ENCODE measurements around the gene RET. TPM values are rescaled to one million over a fixed set of nuclear protein-coding genes. Genes with fewer than 3 reads are reported as not detected.

The RET gene
- total RNA-seq, 2 experiments from 2014 or later, result 0.04 TPM; not detected in 1

GRCh38 chr10:43044448-43044921 lies 32.4 kb upstream of the RET start:
- ChIA-PET POLR2A (no interaction called here), CTCF (no interaction called here)

GRCh38 chr10:43044961-43045621 lies 31.8 kb upstream of the RET start:
- ChIA-PET POLR2A (no interaction called here), CTCF (no interaction called here)

GRCh38 chr10:43045631-43046287 lies 31.1 kb upstream of the RET start:
- POLR2A ChIA-PET, result no interaction called here
- CTCF ChIA-PET, result no interaction called here

GRCh38 chr10:43046288-43046991 lies 30.4 kb upstream of the RET start:
- CTCF ChIA-PET, result interaction anchor here (0.7 kb wide), 2 partner anchors 46 to 261 kb away, joined by 3 read pairs; no protein-coding TSS in a partner anchor
- POLR2A ChIA-PET, result no interaction called here

- POLR2A ChIA-PET, result no interaction called here
- CTCF ChIA-PET, result interaction anchor here (0.7 kb wide), 2 partner anchors 45 to 262 kb away, joined by 3 read pairs; no protein-coding TSS in a partner anchor
Observed at GRCh38 chr10:43047288-43047970, 29.4 kb upstream of the RET start.

- POLR2A ChIA-PET, result no interaction called here
- CTCF ChIA-PET, result no interaction called here
Observed at GRCh38 chr10:43048301-43049051, 28.4 kb upstream of the RET start.

- ChIA-PET CTCF (no interaction called here), POLR2A (no interaction called here)
Observed at GRCh38 chr10:43049081-43049551, 27.8 kb upstream of the RET start.

GRCh38 chr10:43050011-43050410 lies 26.9 kb upstream of the RET start:
- ChIA-PET CTCF (no interaction called here), POLR2A (no interaction called here)

GRCh38 chr10:43053825-43054224 lies 23.0 kb upstream of the RET start:
- CTCF ChIA-PET, result no interaction called here
- POLR2A ChIA-PET, result no interaction called here

- POLR2A ChIA-PET, result no interaction called here
- CTCF ChIA-PET, result no interaction called here
Observed at GRCh38 chr10:43054593-43054992, 22.3 kb upstream of the RET start.

- ChIA-PET POLR2A (no interaction called here), CTCF (no interaction called here)
Observed at GRCh38 chr10:43055217-43055616, 21.7 kb upstream of the RET start.

GRCh38 chr10:43055991-43056567 lies 20.8 kb upstream of the RET start:
- ChIA-PET POLR2A (no interaction called here), CTCF (no interaction called here)

- ChIA-PET CTCF (no interaction called here), POLR2A (no interaction called here)
Observed at GRCh38 chr10:43056568-43057011, 20.3 kb upstream of the RET start.

- ChIA-PET CTCF (no interaction called here), POLR2A (no interaction called here)
Observed at GRCh38 chr10:43057231-43057711, 19.6 kb upstream of the RET start.

GRCh38 chr10:43057831-43058340 lies 19.0 kb upstream of the RET start:
- ChIA-PET CTCF (no interaction called here), POLR2A (no interaction called here)

- ChIA-PET POLR2A (no interaction called here), CTCF (no interaction called here)
Observed at GRCh38 chr10:43058716-43059335, 18.0 kb upstream of the RET start.

- ChIA-PET POLR2A (no interaction called here), CTCF (interaction anchor here (1.3 kb wide), 1 partner anchor 10 kb away, joined by 3 read pairs; no protein-coding TSS in a partner anchor)
Observed at GRCh38 chr10:43059336-43059720, 17.5 kb upstream of the RET start.

GRCh38 chr10:43059828-43060227 lies 17.0 kb upstream of the RET start:
- ChIA-PET POLR2A (no interaction called here), CTCF (interaction anchor here (1.3 kb wide), 1 partner anchor 9 kb away, joined by 3 read pairs; no protein-coding TSS in a partner anchor)
